Keratinocyte (primary cell): ENCODE results near the gene ECI1.

Experiments used
- CTCF ChIP-seq, 3 experiments: IDR thresholded peaks in 1 of 3; conservative IDR thresholded peaks in 1 of 3; optimal IDR thresholded peaks in 1 of 3; 2 replicates in 2 of 3; 3 replicates in 1 of 3; pipeline versions ENCODE3 to v1.5.1; 2011; ENCODE audit warnings: low read length in 3 of 3, mild to moderate bottlenecking in 3 of 3, moderate library complexity in 2 of 3, control low read depth in 1 of 3, inconsistent platforms in 1 of 3; ENCODE audit not compliant: insufficient read depth in 2 of 3; ENCODE audit errors: extremely low read depth in 1 of 3
- EZH2 ChIP-seq: IDR thresholded peaks from one replicate; pipeline ENCODE4 v1.6.1; 2012; ENCODE audit warnings: inconsistent platforms, mild to moderate bottlenecking, low read length, moderate library complexity

GRCh38 chr16:2196162-2196980, 55.0 kb downstream of the ECI1 start, which contains the start of gene CASKIN1:
- TF ChIP-seq CTCF (optimal IDR thresholded peaks at IDR 0.05 in 1 of 3, IDR thresholded peaks at IDR 0.05 in 1 of 3, conservative IDR thresholded peaks at IDR 0.05 in 1 of 3; ENCODE audit: extremely low read depth in 1 of 3, insufficient read depth in 2 of 3, low read length in 3 of 3) (no peak), EZH2 (no peak)
